K562 (cell line): ENCODE results near the gene WDR35. TPM values are rescaled to one million over a fixed set of nuclear protein-coding genes. Genes with fewer than 3 reads are reported as not detected.
A peak's percentile ranks its signal among the peaks of the same experiment; 100 is the strongest.

Source experiments
- ETV6 ChIP-seq, 3 experiments: fragments of 150-350 bp in 1 of 3; sonication (generic) in 1 of 3; formaldehyde crosslinking in 1 of 3; IDR thresholded peaks; 2 replicates each; pipeline versions ENCODE4 v1.6.1 to v1.8.0; 2014 to 2022; ENCODE audit warnings: borderline replicate concordance in 2 of 3, low read depth in 2 of 3, antibody characterized with exemption in 1 of 3, low read length in 1 of 3, mild to moderate bottlenecking in 1 of 3, missing genetic modification reagents in 1 of 3
- RBM14 ChIP-seq: fragments of 200-400 bp; formaldehyde crosslinking; IDR thresholded peaks from 2 replicates; pipeline ENCODE4 v1.6.1; 2018; ENCODE audit warnings: low read depth, mild to moderate bottlenecking, low read length, moderate library complexity, borderline replicate concordance; ENCODE audit not compliant: insufficient read depth
- ZNF75A ChIP-seq: fragments of 450-650 bp; formaldehyde crosslinking; IDR thresholded peaks from 2 replicates; pipeline ENCODE4 v1.4.0; 2020; ENCODE audit warnings: mild to moderate bottlenecking
- polyA plus RNA-seq, 8 experiments: library from polyadenylated mRNA; depleted of rRNA in 4 of 8; stranded (reverse) in 5 of 8; unstranded in 3 of 8; fragments of >200 nt; fragmentation: Nextera tagmentation in 2 of 8; fragmentation: Illumina TruSeq in 1 of 8; extraction: Ambion mirVana in 2 of 8; extraction: Trizol in 1 of 8; gene quantifications; 2 replicates each; pipeline versions ENCODE4 v1.2.1 to v1.2.3, GENCODE V29; 2011 to 2014; ENCODE audit warnings: inconsistent platforms in 1 of 8, missing spikeins in 1 of 8
- total RNA-seq, 7 experiments: library from RNA; depleted of rRNA in 6 of 7; stranded (reverse); fragments of >200 nt in 6 of 7; fragmentation: Illumina TruSeq in 2 of 7; extraction: Trizol in 2 of 7; gene quantifications; 2 replicates each; pipeline versions ENCODE4 v1.2.1 to v1.2.3, GENCODE V29; 2011 to 2021; ENCODE audit warnings: low replicate concordance in 1 of 7
- TF ChIP-seq, protein P1 (sequence below), 2 experiments: fragments of 450-650 bp; formaldehyde crosslinking in 1 of 2; IDR thresholded peaks; 2 replicates each; pipeline versions ENCODE4 v1.4.0 to v1.6.1; 2014 to 2020; ENCODE audit warnings: mild to moderate bottlenecking in 2 of 2, borderline replicate concordance in 1 of 2, low read depth in 1 of 2
- TF ChIP-seq, protein P2 (sequence below): sonication (generic); IDR thresholded peaks from 2 replicates; pipeline ENCODE4 v1.6.1; 2016
- TF ChIP-seq, protein P3 (sequence below), 2 experiments: fragments of 450-650 bp in 1 of 2; sonication (generic) in 1 of 2; formaldehyde crosslinking in 1 of 2; IDR thresholded peaks; 2 replicates each; pipeline versions ENCODE4 v1.7.1 to v1.9.0; 2016 to 2022; ENCODE audit warnings: inconsistent platforms in 1 of 2, mild to moderate bottlenecking in 1 of 2, missing genetic modification reagents in 1 of 2

The WDR35 gene
- total and polyA plus RNA-seq, 9 of the 15 experiments (the other 6 are each of a cell fraction or from before 2014, with no cell fraction given) = 3.3 to 13.1 (median 8.0) TPM

DNA sequence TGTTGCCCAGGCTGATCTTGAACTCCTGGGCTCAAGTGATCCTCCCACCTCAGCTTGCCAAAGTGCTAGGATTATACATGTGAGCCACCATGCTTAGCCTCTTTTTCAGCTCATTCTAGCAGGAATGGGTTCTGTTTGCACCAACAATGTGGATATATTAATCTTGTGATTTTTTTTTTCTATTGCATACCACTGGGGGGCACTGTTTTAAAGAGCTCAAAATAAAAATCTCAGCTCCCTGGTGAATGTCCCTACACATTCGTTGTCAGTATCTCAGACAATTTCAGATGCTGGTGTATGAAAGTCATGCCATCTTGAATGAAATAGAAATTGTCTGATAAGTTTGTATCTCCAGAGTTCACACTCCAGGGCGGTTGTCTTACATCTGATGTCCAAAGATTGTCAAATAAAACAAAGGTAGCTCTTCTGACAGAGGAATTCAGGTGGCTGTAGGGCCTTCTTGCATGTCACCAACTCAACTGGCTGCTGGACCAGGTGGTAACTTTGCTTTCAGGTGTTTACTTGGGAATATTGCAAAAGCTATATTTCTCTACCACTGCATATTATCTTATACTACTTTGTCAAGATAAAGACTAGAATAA is 25.7 kb upstream of the WDR35 start (continued):
- TF ChIP-seq, protein P1, sequence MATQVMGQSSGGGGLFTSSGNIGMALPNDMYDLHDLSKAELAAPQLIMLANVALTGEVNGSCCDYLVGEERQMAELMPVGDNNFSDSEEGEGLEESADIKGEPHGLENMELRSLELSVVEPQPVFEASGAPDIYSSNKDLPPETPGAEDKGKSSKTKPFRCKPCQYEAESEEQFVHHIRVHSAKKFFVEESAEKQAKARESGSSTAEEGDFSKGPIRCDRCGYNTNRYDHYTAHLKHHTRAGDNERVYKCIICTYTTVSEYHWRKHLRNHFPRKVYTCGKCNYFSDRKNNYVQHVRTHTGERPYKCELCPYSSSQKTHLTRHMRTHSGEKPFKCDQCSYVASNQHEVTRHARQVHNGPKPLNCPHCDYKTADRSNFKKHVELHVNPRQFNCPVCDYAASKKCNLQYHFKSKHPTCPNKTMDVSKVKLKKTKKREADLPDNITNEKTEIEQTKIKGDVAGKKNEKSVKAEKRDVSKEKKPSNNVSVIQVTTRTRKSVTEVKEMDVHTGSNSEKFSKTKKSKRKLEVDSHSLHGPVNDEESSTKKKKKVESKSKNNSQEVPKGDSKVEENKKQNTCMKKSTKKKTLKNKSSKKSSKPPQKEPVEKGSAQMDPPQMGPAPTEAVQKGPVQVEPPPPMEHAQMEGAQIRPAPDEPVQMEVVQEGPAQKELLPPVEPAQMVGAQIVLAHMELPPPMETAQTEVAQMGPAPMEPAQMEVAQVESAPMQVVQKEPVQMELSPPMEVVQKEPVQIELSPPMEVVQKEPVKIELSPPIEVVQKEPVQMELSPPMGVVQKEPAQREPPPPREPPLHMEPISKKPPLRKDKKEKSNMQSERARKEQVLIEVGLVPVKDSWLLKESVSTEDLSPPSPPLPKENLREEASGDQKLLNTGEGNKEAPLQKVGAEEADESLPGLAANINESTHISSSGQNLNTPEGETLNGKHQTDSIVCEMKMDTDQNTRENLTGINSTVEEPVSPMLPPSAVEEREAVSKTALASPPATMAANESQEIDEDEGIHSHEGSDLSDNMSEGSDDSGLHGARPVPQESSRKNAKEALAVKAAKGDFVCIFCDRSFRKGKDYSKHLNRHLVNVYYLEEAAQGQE (IDR thresholded peaks at IDR 0.05; ENCODE audit: borderline replicate concordance) = peak; percentile 65; the same call in 1 of the 2 replicates
- TF ChIP-seq, protein P1 (CRISPR knock-in tag; IDR thresholded peaks at IDR 0.05; ENCODE audit: low read depth) = no peak
- TF ChIP-seq RBM14 = no peak
- TF ChIP-seq ZNF75A (CRISPR knock-in tag) = no peak
- TF ChIP-seq, protein P2, sequence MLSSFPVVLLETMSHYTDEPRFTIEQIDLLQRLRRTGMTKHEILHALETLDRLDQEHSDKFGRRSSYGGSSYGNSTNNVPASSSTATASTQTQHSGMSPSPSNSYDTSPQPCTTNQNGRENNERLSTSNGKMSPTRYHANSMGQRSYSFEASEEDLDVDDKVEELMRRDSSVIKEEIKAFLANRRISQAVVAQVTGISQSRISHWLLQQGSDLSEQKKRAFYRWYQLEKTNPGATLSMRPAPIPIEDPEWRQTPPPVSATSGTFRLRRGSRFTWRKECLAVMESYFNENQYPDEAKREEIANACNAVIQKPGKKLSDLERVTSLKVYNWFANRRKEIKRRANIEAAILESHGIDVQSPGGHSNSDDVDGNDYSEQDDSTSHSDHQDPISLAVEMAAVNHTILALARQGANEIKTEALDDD = no peak
- no peak for TF ChIP-seq ETV6 (IDR thresholded peaks at IDR 0.05; ENCODE audit: borderline replicate concordance in 1 of 2, low read depth in 2 of 2, low read length in 1 of 2)
- TF ChIP-seq ETV6 (CRISPR knock-in tag; IDR thresholded peaks at IDR 0.05; ENCODE audit: borderline replicate concordance) = no peak
- TF ChIP-seq, protein P3, sequence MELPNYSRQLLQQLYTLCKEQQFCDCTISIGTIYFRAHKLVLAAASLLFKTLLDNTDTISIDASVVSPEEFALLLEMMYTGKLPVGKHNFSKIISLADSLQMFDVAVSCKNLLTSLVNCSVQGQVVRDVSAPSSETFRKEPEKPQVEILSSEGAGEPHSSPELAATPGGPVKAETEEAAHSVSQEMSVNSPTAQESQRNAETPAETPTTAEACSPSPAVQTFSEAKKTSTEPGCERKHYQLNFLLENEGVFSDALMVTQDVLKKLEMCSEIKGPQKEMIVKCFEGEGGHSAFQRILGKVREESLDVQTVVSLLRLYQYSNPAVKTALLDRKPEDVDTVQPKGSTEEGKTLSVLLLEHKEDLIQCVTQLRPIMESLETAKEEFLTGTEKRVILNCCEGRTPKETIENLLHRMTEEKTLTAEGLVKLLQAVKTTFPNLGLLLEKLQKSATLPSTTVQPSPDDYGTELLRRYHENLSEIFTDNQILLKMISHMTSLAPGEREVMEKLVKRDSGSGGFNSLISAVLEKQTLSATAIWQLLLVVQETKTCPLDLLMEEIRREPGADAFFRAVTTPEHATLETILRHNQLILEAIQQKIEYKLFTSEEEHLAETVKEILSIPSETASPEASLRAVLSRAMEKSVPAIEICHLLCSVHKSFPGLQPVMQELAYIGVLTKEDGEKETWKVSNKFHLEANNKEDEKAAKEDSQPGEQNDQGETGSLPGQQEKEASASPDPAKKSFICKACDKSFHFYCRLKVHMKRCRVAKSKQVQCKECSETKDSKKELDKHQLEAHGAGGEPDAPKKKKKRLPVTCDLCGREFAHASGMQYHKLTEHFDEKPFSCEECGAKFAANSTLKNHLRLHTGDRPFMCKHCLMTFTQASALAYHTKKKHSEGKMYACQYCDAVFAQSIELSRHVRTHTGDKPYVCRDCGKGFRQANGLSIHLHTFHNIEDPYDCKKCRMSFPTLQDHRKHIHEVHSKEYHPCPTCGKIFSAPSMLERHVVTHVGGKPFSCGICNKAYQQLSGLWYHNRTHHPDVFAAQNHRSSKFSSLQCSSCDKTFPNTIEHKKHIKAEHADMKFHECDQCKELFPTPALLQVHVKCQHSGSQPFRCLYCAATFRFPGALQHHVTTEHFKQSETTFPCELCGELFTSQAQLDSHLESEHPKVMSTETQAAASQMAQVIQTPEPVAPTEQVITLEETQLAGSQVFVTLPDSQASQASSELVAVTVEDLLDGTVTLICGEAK (IDR thresholded peaks at IDR 0.05) = no peak
- TF ChIP-seq, protein P3 (CRISPR knock-in tag; IDR thresholded peaks at IDR 0.05) = no peak
